Glomerular endothelial cell (primary cell): ENCODE results near the gene LPAR6. TPM values are rescaled to one million over a fixed set of nuclear protein-coding genes. Genes with fewer than 3 reads are reported as not detected.
"Not testable (repeated sequence)": the region's sequence is repeated elsewhere in the genome, so short reads cannot be mapped to it uniquely, and the experiment has no call there.

Source experiments
- DNase-seq: peaks from one replicate; pipeline ENCODE4 v3.0.0-alpha.2; 2011; ENCODE audit warnings: low read depth, low spot score; ENCODE audit errors: extremely low read depth
- total RNA-seq: library from RNA; depleted of rRNA; stranded (reverse); fragments of >200 nt; gene quantifications from 2 replicates; pipeline ENCODE4 v1.2.3, GENCODE V29; 2015

LPAR6 gene, protein sequence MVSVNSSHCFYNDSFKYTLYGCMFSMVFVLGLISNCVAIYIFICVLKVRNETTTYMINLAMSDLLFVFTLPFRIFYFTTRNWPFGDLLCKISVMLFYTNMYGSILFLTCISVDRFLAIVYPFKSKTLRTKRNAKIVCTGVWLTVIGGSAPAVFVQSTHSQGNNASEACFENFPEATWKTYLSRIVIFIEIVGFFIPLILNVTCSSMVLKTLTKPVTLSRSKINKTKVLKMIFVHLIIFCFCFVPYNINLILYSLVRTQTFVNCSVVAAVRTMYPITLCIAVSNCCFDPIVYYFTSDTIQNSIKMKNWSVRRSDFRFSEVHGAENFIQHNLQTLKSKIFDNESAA
- 10.2 and 18.7 TPM in 2 replicates for total RNA-seq

DNA sequence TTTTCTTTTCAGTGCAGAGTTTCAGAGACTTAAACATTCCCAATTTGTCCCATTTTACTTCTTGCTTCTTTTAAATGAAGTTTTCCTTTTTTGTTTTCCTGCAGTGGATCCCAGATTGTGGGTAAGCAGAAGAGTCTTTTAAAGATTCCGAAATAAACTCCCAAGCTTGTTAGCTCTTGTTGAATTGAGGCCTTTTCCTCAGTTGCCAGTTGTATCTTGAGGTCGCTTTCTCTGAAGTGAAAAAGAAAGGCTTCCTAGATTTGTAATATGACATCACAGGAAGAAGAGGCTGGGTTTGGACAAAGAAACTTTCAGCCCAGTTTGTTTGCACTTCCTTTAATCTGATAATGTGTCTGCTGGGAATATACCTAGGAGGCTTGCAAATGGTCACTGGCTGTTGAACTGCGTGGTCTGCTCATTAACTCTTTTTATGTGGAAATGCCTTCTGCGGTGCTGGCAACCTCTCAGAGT is at the start of gene LPAR6:
Gene LPAR6 (minus strand): TSS at position 233 of the 471 bp plus-strand sequence. CDS start 690 bp downstream, outside the sequence.
- DNase-seq: no peak

DNA sequence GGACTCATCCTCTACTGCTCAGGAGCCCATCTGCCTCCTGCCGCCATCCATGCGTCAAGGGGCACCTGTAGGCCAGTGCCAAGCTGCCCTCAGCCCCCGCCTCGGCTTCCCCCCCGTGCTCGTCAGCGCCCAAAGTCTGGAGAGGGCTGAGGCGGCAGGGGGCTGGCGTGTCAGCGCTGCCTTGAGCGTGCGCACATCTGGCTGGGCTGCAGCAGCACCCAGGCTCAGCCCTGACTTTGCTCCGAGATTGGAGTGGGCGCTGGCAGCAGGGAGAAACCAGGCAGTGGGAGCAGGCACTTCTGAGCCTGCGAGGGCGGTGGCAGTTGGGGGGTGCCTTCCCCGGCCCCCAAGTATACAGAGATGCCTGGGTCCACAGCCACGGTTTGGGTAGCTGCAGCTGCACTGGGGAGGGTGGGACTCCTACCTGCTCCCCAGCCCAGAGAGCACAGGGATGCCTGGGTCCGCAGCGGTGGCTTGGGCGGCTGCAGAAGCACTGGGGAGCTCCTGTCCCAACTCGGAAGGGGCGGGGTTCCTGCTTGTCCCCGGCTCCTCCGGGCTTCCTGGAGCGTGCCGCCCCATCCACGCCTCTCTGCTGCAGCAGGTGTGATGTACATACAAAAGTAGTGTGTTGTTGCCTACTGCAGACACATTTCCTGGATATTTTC is 44.8 kb upstream of the LPAR6 start:
- no peak for DNase-seq

DNA sequence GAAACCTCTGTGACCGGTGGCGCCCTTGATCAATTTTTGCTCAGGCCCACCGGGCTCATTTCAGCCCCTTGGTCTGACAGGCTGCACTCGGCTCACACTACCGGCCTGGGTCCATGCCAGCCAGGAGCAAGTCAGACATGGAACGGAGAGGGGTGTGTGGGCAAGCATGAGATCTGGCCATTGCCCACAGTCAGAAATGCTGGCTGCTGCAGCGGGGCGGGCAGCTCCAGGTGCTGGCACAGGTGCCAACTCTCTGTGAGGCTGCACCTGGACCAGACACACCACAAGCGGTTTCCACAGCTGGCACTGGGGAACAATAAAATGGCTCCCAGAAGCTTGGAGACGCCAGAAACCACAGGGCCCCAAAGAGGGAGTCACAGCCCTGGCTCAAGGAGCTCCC is 43.6 kb upstream of the LPAR6 start:
- DNase-seq: no peak

DNA sequence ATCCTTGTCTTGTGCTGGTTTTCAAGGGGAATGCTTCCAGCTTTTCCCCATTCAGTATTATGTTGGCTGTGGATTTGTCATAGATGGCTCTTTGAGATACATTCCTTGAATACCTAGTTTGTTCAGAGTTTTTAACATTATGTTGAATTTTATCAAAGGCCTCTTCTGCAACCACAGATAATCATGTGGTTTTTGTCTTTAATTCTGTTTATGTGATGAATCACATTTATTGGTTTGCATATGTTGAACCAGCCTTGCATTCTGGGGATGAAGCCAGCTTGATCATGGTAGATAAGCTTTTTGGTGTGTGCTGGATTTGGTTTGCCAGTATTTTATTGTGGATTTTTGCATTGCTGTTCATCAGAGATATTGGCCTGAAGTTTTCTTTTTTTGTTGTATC is 38.3 kb upstream of the LPAR6 start:
- not testable (repeated sequence) for DNase-seq

DNA sequence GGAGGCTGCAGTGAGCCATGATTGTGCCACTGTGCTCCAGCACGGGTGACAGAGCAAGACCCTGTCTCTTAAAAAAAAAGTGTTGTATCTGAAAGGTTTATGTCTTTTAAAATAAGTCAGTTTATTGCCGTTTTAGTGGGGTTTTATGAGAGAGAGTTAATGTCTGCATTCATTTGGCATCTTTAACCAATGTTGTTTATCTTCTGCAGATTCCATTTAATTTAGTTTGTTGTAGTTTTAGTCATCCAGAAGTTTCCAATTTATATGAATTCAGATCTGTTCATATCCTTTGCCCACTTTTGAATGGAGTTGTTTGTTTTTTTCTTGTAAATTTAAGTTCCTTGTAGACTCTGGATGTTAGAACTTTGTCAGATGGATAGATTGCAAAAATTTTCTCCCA is 36.7 kb upstream of the LPAR6 start:
- no peak for DNase-seq

DNA sequence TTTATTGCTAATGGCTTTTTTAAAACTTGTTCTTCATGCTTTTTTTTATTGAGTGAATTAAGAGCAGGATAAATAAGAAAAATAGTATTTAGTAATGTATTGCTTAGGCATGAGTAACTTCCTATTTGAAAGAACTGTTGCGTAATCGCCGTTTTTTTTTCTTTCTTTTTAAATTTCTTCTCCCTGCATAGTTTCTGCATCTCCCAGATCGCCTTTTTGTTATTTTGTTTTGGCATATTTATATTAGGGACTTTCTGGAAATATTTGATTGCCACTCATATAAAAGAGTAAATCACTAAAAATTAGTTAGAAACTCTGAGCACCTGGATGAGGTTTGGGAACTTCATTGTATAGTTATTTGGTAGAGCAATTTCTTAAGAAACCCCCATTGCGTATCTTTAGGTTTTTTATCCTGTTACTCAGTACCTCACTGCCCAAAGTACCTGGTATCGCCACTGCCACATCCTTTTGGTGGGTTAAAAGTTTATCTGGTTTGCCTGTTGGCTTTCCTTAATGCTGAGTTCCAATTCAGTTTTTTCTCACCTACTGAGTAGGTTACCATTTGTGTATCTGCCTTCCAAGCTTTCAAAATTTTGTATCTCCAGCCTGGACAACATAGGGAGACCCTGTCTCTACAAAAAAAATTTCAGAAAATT is 36.2 kb upstream of the LPAR6 start:
- DNase-seq: no peak

DNA sequence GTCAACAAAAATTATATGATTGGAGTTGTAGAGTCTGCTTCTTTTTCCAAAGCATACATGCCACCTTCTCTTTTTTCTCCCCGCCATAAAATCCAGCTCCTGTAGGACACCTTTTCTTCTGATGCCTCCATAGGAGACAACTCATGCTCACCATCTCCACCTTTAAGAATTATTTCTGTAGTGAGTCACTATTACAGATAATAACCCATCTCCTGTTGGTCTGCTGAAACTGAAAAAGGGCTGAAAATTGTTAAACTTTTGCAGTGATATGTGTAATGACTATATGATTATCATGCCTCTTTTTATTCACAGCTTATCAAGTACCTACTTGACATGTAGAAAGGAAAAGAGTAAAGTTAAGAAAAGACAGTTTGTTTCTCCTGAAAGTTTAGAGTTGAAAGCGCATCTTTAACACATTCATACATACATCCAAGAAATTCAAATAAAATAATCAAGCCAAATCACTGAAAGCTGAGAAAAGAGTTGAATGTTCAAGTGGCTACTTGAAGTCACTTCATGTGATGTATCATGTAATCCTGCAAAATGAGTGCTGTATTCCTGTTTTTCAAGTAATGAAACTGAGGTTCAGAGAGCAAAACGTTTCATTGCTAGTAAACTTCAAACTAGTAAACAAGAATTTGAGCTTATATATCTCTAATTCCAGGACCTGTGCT is 35.5 kb upstream of the LPAR6 start:
- DNase-seq: no peak

DNA sequence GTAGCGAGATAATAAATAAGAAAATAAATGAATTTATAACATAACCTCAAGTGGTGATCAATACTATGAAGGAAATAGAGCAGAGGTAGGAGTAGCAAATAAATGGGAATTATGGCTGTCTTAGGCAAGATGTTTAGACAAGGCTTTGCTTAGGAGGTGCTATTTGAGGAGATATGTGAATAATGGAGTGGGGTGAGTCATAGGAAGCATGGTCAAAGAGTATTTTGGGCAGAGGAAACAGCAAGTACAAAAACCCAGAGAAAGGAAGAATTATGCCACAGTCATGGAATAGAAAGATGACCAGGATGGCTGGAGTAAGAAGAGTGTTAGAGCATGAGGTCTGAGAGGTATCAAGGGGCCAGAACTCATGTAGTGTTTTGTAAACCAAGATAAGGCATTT is 33.6 kb upstream of the LPAR6 start:
- no peak for DNase-seq

DNA sequence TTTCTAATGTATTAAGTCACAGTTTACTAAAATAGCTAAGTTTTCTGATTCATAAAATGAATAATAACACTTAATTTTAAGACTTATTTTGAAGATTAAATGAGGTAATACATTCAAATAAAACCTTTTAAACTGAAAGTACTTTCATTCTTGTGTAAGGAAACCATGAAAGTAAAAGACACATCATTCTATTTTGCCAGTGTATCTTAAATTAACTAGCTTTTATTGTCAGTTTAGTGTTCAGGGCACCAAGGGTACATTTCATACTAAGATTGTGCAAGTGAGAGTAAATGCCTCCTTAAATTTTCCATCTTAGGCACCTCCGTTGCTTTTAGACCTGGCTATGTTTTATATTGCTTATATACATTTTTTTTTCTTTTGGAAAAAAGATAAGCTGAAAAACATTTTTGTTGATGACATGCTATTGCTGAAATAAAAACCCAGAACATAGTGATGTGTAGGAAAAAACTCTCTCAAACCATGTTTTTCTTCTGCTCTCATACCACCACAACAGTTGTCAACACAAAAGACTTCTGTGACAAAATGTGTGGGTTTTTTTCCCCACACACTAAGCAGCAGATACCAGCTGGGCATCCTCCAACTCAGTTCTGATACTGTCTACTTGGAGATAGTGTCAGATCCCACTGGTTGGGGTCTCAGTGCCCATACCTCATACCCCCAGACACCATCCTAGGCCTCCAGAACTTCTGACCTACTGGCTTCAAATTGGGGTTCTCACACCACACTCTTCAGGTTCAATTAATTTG is 30.7 kb upstream of the LPAR6 start:
- no peak for DNase-seq

DNA sequence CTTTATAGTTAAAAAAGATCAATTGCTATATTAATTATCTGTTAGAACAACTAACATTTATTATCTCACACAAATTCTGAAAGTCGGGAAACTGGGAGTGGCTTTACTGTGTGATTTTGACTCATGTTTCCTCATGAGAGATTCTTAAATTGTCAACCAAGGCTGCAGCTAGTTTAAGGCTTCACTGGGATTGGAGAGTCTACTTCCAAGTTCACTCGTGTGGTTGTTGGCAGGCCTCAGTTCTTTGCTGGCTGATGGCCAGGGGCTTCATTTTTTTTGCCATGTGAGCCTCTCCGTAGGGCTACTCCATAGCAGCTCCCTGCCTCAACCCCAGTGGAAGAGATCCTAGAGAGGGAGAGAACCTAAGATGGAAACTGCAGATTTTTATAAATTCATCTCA is 24.5 kb upstream of the LPAR6 start:
- no peak for DNase-seq

DNA sequence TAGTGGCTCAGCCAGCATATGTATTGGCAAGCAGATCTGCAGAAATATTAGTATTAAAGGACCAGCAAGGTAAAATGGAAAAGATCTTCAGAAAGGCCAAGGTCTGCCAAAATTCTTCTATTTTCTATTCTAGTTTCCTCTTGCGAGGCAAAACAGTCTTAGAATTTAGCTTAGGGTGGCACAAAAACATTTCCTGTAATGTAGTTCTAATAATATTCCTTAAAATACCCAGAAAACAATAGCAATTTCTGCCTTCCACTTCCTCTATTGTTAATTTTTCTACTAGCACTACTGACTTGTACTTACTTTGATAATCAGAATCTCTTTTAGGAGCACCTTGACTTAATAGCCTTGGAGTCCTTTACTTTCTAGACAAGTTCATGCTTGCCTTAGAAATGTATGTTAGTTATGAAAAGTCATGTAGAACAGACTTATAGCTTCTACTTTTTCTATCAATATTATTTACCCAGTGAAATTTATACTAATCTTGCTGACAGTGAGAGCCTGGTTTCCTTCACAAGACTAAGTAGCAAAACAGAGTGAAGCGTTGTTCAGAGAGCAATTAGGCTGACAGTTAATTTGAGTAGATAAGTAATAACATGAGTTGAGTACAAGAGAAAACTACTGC is 23.9 kb upstream of the LPAR6 start:
- DNase-seq: no peak

DNA sequence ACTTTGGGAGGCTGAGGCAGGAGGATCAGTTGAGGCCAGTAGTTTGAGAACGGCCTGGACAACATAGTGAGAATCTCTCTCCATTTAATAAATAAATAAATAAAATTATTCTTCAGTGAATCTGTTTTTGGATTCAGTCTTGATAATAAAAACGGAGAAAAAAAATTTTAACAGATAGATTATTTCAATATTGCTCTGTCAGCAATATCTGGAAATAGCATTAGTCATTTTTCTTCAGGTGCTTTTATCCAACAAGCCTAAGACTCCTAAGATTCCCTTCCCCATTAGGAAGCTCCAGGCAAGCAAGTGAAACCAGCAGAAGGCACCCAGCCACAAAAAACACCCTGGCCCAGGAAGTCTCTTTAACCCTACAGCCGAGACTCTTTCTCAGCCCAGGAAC is 21.3 kb upstream of the LPAR6 start:
- no peak for DNase-seq

DNA sequence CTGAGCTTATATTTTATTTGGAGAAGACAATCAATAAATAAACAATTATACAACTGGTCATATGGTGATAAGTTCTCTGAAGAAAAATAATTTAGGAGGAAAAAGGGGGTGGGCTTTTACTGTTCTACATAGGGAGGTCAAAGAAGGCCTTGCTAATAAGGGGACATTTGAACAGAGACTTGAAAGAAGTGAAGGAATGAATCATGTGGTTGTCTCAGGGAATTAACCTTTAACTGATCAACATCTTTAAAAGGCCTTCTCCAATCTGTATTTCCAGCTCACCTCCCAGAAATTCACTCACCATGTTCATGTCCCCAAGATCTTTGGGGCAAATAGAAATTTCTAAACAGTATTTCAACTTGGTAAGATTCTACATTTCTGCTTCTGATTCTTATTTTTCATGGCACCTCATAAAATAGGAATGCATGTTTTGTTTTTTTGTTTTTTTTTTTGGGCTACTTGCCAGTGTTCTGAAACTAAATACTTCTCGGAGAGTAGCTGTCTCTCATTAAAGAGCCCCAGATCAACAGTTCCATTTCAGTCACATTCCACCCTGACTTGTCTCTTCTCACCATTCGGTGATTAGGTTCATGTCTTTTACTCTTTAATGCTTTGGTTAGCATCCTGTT is 19.2 kb upstream of the LPAR6 start:
- no peak for DNase-seq

DNA sequence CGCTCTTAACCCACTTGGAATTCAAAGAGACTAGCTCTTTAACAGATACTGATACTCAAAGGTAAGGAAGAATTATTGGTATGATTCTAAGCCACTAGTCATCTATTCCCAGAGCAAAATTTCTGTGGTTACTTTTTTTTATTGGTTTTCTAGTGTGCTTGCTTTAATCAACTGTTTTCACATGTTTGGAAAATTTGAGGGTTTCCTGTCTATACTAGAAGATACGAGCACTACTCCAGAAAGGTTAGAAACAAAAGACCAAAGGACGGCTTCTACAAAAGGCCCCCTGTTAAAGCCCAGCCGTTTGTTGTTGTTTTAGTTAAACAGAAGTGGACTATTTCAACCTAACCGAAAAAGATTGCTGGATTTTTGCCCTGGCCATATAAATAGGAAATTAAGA is 18.5 kb upstream of the LPAR6 start:
- no peak for DNase-seq

DNA sequence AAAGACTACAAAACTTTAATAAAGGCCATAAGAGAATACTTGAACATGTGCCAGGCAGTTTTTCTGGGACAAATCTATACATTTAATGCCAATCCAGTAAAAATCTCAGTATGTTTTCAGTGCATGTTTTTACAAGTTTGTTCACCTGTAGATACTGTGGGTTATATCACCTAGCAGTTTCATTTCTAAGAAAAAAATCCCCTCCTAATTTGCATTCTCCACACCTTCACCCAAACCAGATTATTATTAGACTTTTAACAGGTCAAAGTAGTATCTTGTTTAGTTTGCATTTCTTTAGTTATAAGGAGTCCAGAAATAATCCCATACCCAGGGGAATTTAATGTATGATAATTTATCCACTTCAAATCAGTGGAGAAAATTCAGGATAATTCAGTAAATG is 17.0 kb upstream of the LPAR6 start:
- no peak for DNase-seq

DNA sequence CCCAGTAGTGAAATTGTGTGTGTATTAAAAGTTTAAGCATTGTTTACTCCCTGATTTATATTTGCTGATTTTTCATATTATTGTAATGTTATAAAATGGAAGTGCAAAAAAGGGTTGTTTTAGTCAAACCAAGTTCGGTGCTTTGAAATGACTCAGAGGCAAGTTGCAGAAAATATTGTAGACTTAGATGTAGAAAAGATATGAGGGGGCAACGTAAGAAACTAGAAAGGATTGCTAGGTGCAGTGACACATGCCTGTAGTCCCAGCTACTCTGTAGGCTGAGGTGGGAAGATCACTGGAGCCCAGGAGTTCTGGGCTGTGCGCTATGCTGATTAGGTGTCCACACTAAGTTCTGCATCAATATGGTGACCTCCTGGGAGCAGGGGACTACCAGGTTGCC is 16.1 kb upstream of the LPAR6 start:
- DNase-seq: no peak

DNA sequence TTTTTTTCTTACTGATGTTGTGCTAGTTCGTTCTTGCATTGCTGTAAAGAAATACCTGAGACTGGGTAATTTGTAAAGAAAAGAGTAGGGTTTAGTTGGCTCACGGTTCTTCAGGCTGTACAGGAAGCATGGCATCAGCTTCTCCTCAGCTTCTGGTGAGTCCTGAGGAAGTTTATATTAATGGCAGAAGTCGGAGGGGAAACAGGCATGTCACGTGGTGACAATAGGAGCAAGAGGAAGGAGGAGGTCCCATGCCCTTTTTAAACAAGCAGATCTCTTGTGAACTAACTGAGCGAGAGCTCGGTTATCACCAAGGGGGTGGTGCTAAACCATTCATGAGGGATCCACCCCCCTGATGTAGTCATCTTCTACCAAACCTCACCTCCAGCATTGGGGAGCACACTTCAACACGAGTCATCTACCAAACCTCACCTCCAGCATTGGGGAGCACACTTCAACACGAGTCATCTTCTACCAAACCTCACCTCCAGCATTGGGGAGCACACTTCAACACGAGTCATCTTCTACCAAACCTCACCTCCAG is 13.9 kb upstream of the LPAR6 start:
- not testable (repeated sequence) for DNase-seq

DNA sequence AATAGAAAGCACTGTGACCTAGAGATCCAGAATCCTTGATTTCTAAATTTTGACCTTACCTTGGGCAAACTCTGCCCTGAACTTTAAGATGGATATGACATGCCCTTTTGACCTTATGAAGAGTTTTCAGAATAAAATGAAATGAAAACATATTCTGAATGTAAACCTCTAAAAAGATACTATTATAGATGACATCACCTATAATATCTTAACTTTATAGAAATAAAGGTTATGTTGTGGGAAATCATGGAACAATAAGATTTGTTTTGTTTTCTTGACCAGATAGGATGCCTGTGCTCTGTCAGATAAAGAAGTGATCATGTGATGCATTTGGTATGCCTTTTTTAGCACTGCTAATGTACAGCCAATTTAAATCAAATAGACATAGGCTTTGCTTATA is 13.1 kb upstream of the LPAR6 start:
- no peak for DNase-seq

DNA sequence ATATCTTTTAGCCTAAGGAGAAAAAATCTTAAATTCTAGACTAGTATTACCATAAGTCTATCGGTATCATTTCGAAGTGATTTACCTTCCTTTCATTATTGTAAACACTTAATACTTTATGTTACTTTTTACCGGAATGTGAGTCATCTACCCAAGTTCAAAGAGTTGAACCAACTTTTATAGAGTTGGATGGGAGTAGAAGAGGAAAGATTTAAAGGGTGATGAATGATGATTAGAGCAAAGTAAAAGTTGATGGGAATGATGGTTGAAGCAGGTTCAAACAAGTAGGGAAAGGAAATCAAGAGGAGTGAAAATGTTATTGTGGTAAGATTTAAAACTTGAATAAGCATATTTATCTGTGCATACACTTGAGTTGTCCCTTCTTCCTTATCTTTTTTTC is 11.3 kb upstream of the LPAR6 start:
- no peak for DNase-seq
